ENCODE data around the gene PAWR. TPM values are rescaled to one million over a fixed set of nuclear protein-coding genes. Genes with fewer than 3 reads are reported as not detected.

Gene PAWR
- total and polyA plus RNA-seq, 12 donors: 3.0 to 16.6 (median 10.2) TPM

GRCh38 chr12:79643821-79644220, 46.9 kb downstream of the PAWR start:
- Histone ChIP-seq H3K4me1 (peaks cover 0 to 6% (median 0%) of the 10 kb centered on the region in 9 donors), H3K9me3 (peaks cover 0 to 4% (median 0%) of the 10 kb centered on the region in 11 donors), H3K27ac (no peak overlapping the region), H3K27me3 (no peaks in the 10 kb centered on the region), H3K36me3 (no peaks in the 10 kb centered on the region), H3K4me3 (no peak overlapping the region)
- WGBS, 2 donors: 83 to 87% methylated on average over 2 of the region's 2 CpGs
- no peak for DNase-seq
- intact Hi-C loops (cut with DNase I): no loop called here
- ATAC-seq: no peak
- TF ChIP-seq, protein P1, sequence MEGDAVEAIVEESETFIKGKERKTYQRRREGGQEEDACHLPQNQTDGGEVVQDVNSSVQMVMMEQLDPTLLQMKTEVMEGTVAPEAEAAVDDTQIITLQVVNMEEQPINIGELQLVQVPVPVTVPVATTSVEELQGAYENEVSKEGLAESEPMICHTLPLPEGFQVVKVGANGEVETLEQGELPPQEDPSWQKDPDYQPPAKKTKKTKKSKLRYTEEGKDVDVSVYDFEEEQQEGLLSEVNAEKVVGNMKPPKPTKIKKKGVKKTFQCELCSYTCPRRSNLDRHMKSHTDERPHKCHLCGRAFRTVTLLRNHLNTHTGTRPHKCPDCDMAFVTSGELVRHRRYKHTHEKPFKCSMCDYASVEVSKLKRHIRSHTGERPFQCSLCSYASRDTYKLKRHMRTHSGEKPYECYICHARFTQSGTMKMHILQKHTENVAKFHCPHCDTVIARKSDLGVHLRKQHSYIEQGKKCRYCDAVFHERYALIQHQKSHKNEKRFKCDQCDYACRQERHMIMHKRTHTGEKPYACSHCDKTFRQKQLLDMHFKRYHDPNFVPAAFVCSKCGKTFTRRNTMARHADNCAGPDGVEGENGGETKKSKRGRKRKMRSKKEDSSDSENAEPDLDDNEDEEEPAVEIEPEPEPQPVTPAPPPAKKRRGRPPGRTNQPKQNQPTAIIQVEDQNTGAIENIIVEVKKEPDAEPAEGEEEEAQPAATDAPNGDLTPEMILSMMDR (IDR thresholded peaks at IDR 0.05): no peak

DNA sequence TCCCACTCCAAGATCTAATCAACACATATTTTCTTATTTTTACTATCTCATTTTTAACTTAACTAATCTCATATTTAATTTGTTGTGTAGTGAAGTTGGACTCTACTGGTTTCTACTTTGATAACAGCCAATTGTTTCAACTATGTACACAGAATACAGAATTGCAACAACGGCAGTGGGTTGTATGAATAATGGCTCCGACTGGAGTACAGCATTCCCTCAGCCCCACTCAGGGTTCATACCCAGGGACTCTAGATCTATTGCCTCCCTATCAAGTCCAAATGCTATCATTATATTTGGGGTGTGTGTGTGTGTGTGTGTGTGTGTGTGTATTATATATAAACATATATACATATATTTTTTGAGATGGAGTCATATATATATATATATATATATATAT, 52.3 kb downstream of the PAWR start:
- intact Hi-C loops (cut with DNase I): no loop called here
- H3K4me1 ChIP-seq: peaks cover 0 to 6% (median 0%) of the 10 kb centered on the region in 9 donors
- H3K36me3 ChIP-seq: no peaks in the 10 kb centered on the region
- H3K9me3 ChIP-seq: no peaks in the 10 kb centered on the region
- no peak overlapping the region for H3K27ac ChIP-seq
- 80 to 92% methylated on average over 2 of the region's 2 CpGs for WGBS, 2 donors
- H3K27me3 ChIP-seq: no peaks in the 10 kb centered on the region
- H3K4me3 ChIP-seq: no peak overlapping the region
- TF ChIP-seq, protein P1 (IDR thresholded peaks at IDR 0.05): no peak
- DNase-seq (no peak), ATAC-seq (no peak)

GRCh38 chr12:79637093-79637492, 53.7 kb downstream of the PAWR start:
- H3K36me3 ChIP-seq: no peaks in the 10 kb centered on the region
- intact Hi-C loops (cut with DNase I): no loop called here
- H3K9me3 ChIP-seq: no peaks in the 10 kb centered on the region
- ATAC-seq: no peak
- H3K4me3 ChIP-seq: no peak overlapping the region
- WGBS, 2 donors: 90 to 91% methylated on average over 2 of the region's 2 CpGs
- no peaks in the 10 kb centered on the region for H3K27me3 ChIP-seq
- no peak overlapping the region for H3K27ac ChIP-seq
- H3K4me1 ChIP-seq: no peaks in the 10 kb centered on the region
- no peak for DNase-seq
- TF ChIP-seq, protein P1 (IDR thresholded peaks at IDR 0.05): no peak

- Histone ChIP-seq H3K27ac (no peak overlapping the region), H3K36me3 (no peaks in the 10 kb centered on the region), H3K4me1 (no peaks in the 10 kb centered on the region), H3K9me3 (no peaks in the 10 kb centered on the region), H3K4me3 (no peak overlapping the region), H3K27me3 (no peaks in the 10 kb centered on the region)
- TF ChIP-seq, protein P1 (IDR thresholded peaks at IDR 0.05): no peak
- no peak for DNase-seq
- no peak for ATAC-seq
- intact Hi-C loops (cut with DNase I): no loop called here
These were observed 55.1 kb downstream of the PAWR start for GRCh38 chr12:79635676-79636075.

Measured in heart right ventricle (tissue), 16 donors.